ENCODE measurements around the gene SCMH1.

Gene SCMH1

DNA sequence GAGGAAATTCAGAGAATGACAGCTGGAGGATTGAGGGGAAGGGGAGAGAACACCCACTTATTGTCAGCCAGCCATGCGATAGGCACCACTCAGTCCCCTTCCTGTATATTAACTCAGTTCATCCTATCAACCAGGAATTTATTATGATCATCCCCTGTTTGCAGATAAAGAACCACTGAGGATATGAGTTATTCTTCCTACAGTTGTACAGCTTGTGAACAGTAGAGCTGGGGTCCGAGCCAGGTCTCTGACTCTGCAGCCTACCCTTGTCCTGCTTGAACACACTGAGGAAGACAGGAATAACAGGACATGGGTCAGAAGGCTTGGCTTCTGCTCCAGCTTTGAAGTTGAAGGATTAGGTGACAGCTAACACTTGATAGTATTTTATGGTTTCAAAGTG, 42.0 kb upstream of the SCMH1 start:
- Histone ChIP-seq H3K4me3 (ENCODE audit: low read depth, low read length) (no peak overlapping the region), H3K27me3 (ENCODE audit: insufficient read depth, low read depth, severe bottlenecking) (no peaks in the 10 kb centered on the region), H3K36me3 (no peaks in the 10 kb centered on the region), H3K9me3 (ENCODE audit: severe bottlenecking) (no peaks in the 10 kb centered on the region), H3K27ac (peak overlapping the region; percentile 58)
- no peak for DNase-seq
- TF ChIP-seq, protein P1, sequence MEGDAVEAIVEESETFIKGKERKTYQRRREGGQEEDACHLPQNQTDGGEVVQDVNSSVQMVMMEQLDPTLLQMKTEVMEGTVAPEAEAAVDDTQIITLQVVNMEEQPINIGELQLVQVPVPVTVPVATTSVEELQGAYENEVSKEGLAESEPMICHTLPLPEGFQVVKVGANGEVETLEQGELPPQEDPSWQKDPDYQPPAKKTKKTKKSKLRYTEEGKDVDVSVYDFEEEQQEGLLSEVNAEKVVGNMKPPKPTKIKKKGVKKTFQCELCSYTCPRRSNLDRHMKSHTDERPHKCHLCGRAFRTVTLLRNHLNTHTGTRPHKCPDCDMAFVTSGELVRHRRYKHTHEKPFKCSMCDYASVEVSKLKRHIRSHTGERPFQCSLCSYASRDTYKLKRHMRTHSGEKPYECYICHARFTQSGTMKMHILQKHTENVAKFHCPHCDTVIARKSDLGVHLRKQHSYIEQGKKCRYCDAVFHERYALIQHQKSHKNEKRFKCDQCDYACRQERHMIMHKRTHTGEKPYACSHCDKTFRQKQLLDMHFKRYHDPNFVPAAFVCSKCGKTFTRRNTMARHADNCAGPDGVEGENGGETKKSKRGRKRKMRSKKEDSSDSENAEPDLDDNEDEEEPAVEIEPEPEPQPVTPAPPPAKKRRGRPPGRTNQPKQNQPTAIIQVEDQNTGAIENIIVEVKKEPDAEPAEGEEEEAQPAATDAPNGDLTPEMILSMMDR (IDR thresholded peaks at IDR 0.05; ENCODE audit: low read depth, low read length) = no peak

- H3K9me3 ChIP-seq (ENCODE audit: severe bottlenecking) = no peaks in the 10 kb centered on the region
- no peaks in the 10 kb centered on the region for H3K27me3 ChIP-seq (ENCODE audit: insufficient read depth, low read depth, severe bottlenecking)
- no peaks in the 10 kb centered on the region for H3K36me3 ChIP-seq
- no peak overlapping the region for H3K4me3 ChIP-seq (ENCODE audit: low read depth, low read length)
- DNase-seq = peak; percentile 79
- TF ChIP-seq, protein P1 (IDR thresholded peaks at IDR 0.05; ENCODE audit: low read depth, low read length) = peak; percentile 95
- H3K27ac ChIP-seq = peak overlapping the region; percentile 58
Measured at GRCh38 chr1:41282679-41283317, 40.7 kb upstream of the SCMH1 start.

DNA sequence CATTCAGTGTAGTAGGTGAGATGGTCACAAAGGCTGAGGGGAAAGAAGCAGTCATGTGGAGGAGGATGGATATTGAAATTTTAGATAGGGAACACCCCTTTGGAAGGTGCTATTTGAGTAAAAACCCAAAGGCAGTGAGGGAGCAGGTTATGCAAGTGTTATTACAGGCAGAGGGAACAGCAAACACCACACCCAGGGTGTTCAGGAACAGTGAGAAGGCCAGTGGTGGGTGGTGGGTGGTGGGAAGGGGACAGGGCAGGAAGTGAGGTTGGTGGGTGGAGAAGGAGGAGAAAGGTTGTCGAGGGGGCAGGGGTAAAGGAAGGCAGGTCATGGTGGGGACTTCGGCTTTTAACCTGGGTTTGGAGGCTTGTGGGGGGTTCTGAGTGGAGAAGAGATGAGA, 39.2 kb upstream of the SCMH1 start:
- H3K36me3 ChIP-seq = no peaks in the 10 kb centered on the region
- no peak overlapping the region for H3K4me3 ChIP-seq (ENCODE audit: low read depth, low read length)
- no peaks in the 10 kb centered on the region for H3K27me3 ChIP-seq (ENCODE audit: insufficient read depth, low read depth, severe bottlenecking)
- no peaks in the 10 kb centered on the region for H3K9me3 ChIP-seq (ENCODE audit: severe bottlenecking)
- no peak overlapping the region for H3K27ac ChIP-seq
- no peak for DNase-seq
- TF ChIP-seq, protein P1 (IDR thresholded peaks at IDR 0.05; ENCODE audit: low read depth, low read length) = no peak

DNA sequence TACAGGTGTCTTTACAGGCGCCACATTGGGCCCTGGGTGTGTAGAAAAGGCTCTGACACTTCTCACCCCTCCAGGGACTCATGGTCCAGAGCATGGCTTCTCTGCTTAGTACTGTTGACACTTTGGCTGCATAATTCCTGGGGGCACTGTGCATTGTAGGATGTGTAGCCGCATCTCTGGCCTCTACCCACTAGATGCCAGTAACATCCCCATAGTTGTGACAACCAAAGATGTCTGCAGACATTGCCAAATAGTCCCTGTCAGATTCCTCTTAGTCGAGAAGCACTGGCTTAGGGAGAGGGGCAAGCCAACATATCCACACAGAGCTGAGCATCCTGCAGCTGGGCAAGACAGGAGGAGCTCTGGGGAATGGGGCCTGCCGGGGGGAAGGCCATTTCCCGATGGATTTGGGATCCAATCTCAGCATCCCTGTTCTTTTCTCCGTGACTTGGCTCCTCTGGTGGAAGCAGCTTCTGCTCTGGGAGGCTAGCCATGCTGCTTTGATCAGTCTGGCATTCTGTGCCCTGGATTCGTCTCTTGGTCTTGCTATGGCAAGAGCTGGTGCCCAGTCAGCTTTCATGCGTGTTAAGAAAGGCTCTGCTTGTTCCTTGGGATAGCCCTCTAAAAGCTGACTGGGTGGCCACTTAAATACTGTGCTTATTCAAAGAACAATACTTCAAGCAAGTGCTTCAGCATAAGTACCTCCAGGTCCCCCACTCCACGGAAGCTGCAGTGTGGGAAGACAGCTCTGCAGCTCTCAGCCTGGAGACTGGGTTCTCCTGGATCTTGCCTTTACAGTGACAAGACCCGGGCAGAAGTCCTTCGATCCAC, 38.3 kb upstream of the SCMH1 start:
- Histone ChIP-seq H3K36me3 (no peaks in the 10 kb centered on the region), H3K27me3 (ENCODE audit: insufficient read depth, low read depth, severe bottlenecking) (no peaks in the 10 kb centered on the region), H3K27ac (no peak overlapping the region), H3K4me3 (ENCODE audit: low read depth, low read length) (no peak overlapping the region), H3K9me3 (ENCODE audit: severe bottlenecking) (no peaks in the 10 kb centered on the region)
- DNase-seq = no peak
- TF ChIP-seq, protein P1 (IDR thresholded peaks at IDR 0.05; ENCODE audit: low read depth, low read length) = peak; percentile 28; the same call in 1 of the 2 replicates

GRCh38 chr1:41278076-41278475, 36.0 kb upstream of the SCMH1 start:
- Histone ChIP-seq H3K9me3 (ENCODE audit: severe bottlenecking) (no peaks in the 10 kb centered on the region), H3K27me3 (ENCODE audit: insufficient read depth, low read depth, severe bottlenecking) (no peaks in the 10 kb centered on the region), H3K27ac (no peak overlapping the region), H3K4me3 (ENCODE audit: low read depth, low read length) (no peak overlapping the region), H3K36me3 (no peaks in the 10 kb centered on the region)
- DNase-seq = no peak
- TF ChIP-seq, protein P1 (IDR thresholded peaks at IDR 0.05; ENCODE audit: low read depth, low read length) = no peak
